Muscle of leg (tissue), 11 donors: ENCODE data around the gene CXCL16. TPM values are rescaled to one million over a fixed set of nuclear protein-coding genes. Genes with fewer than 3 reads are reported as not detected.
"Not testable (repeated sequence)": the region's sequence is repeated elsewhere in the genome, so short reads cannot be mapped to it uniquely, and the experiment has no call there.

Experiments
- DNase-seq: peaks from one replicate; pipeline ENCODE4 v3.0.0; 2013
- H3K27ac ChIP-seq: one replicate; pipeline ENCODE4 v1.5.1; 2013; ENCODE audit warnings: mild to moderate bottlenecking, low read length, control low read depth
- H3K27me3 ChIP-seq: one replicate; pipeline ENCODE4 v1.6.1; 2013; ENCODE audit warnings: low read length; ENCODE audit not compliant: control insufficient read depth, insufficient read depth
- H3K36me3 ChIP-seq: one replicate; pipeline ENCODE4 v1.6.1; 2013; ENCODE audit warnings: low read length; ENCODE audit not compliant: control insufficient read depth, insufficient read depth
- H3K4me1 ChIP-seq: one replicate; pipeline ENCODE4 v1.6.1; 2013; ENCODE audit warnings: low read length; ENCODE audit not compliant: control insufficient read depth, insufficient read depth
- H3K4me3 ChIP-seq: one replicate; pipeline ENCODE4 v1.5.1; 2013; ENCODE audit warnings: low read length, control low read depth
- H3K9me3 ChIP-seq: replicated peaks from 2 replicates; pipeline ENCODE4 v1.6.1; 2013; ENCODE audit warnings: low read depth, low read length; ENCODE audit not compliant: control insufficient read depth
- WGBS: methylation state at CpG from one replicate; pipeline ENCODE4 v1.1.5; 2013; ENCODE audit warnings: missing lambda C conversion rate; ENCODE audit not compliant: insufficient coverage; 5-methylcytosine and 5-hydroxymethylcytosine counted together
- polyA plus RNA-seq, 8 donors: library from polyadenylated mRNA; unstranded; fragments of 120-200 nt; gene quantifications; one replicate each; pipeline versions ENCODE4 v1.2.1 to v1.2.3, GENCODE V29; 2013; ENCODE audit warnings: inconsistent platforms in 1 of 8, low replicate concordance in 1 of 8; ENCODE audit not compliant: insufficient read length in 8 of 8, insufficient read depth in 1 of 8
- total RNA-seq: library from RNA; stranded (reverse); fragments of 120-200 nt; gene quantifications from one replicate; pipeline ENCODE4 v1.2.4, GENCODE V29; 2013

CXCL16 gene
- total and polyA plus RNA-seq, 9 donors: 1.7 to 8.3 (median 4.2) TPM

- Histone ChIP-seq H3K4me1 (peaks cover 5% of the 10 kb centered on the region), H3K27me3 (no peaks in the 10 kb centered on the region), H3K27ac (no peak overlapping the region), H3K36me3 (no peaks in the 10 kb centered on the region), H3K9me3 (no peaks in the 10 kb centered on the region), H3K4me3 (peak overlapping the region; percentile 94)
- WGBS: 4% methylated on average over 5 of the region's 15 CpGs
- DNase-seq: no peak
Measured at GRCh38 chr17:4703330-4703691, 36.4 kb downstream of the CXCL16 start.

GRCh38 chr17:4701116-4701515 lies 38.6 kb downstream of the CXCL16 start:
- no peak overlapping the region for H3K4me3 ChIP-seq

GRCh38 chr17:4699401-4700056 lies 40.2 kb downstream of the CXCL16 start:
- DNase-seq, H3K4me3 ChIP-seq: not testable (repeated sequence)
- WGBS: 95% methylated on average over 8 of the region's 13 CpGs

More at GRCh38 chr17:4701116-4701515, 38.6 kb downstream of the CXCL16 start:
- no CpG with 5 or more reads among the region's 1 CpG for WGBS
- Histone ChIP-seq H3K27me3 (no peaks in the 10 kb centered on the region), H3K9me3 (no peaks in the 10 kb centered on the region), H3K27ac (no peak overlapping the region), H3K4me1 (peaks cover 5% of the 10 kb centered on the region), H3K36me3 (peaks cover 4% of the 10 kb centered on the region)
- no peak for DNase-seq

GRCh38 chr17:4696437-4696805 lies 43.3 kb downstream of the CXCL16 start:
- Histone ChIP-seq H3K4me1 (no peaks in the 10 kb centered on the region), H3K27ac (no peak overlapping the region), H3K4me3 (no peak overlapping the region), H3K9me3 (no peaks in the 10 kb centered on the region), H3K27me3 (no peaks in the 10 kb centered on the region), H3K36me3 (peaks cover 24% of the 10 kb centered on the region)
- no peak for DNase-seq
- 85% methylated on average over 6 of the region's 6 CpGs for WGBS

More at GRCh38 chr17:4699401-4700056, 40.2 kb downstream of the CXCL16 start:
- H3K27ac ChIP-seq, H3K27me3 ChIP-seq, H3K9me3 ChIP-seq, H3K4me1 ChIP-seq, H3K36me3 ChIP-seq: not testable (repeated sequence)

- WGBS: 71% methylated on average over 4 of the region's 9 CpGs
- peaks cover 40% of the 10 kb centered on the region for H3K36me3 ChIP-seq
- H3K4me3 ChIP-seq: no peak overlapping the region
- DNase-seq: no peak
- H3K27ac ChIP-seq: no peak overlapping the region
- no peaks in the 10 kb centered on the region for H3K27me3 ChIP-seq
- H3K4me1 ChIP-seq: no peaks in the 10 kb centered on the region
- H3K9me3 ChIP-seq: peaks cover 2% of the 10 kb centered on the region
Measured at GRCh38 chr17:4693416-4693815, 46.3 kb downstream of the CXCL16 start.

- no peak for DNase-seq
- H3K36me3 ChIP-seq: peaks cover 40% of the 10 kb centered on the region
- no peaks in the 10 kb centered on the region for H3K27me3 ChIP-seq
- 34% methylated on average over 2 of the region's 8 CpGs for WGBS
- H3K4me1 ChIP-seq: no peaks in the 10 kb centered on the region
- H3K4me3 ChIP-seq: no peak overlapping the region
- H3K27ac ChIP-seq: no peak overlapping the region
- H3K9me3 ChIP-seq: peaks cover 2% of the 10 kb centered on the region
Measured at GRCh38 chr17:4691686-4692085, 48.0 kb downstream of the CXCL16 start.

- Histone ChIP-seq H3K27me3 (no peaks in the 10 kb centered on the region), H3K4me1 (no peaks in the 10 kb centered on the region), H3K4me3 (no peak overlapping the region), H3K27ac (no peak overlapping the region), H3K36me3 (peaks cover 40% of the 10 kb centered on the region), H3K9me3 (peaks cover 2% of the 10 kb centered on the region)
- WGBS: no CpG with 5 or more reads among the region's 2 CpGs
- DNase-seq: no peak
Measured at GRCh38 chr17:4690745-4691144, 49.0 kb downstream of the CXCL16 start.

GRCh38 chr17:4689872-4690271 lies 49.9 kb downstream of the CXCL16 start:
- H3K9me3 ChIP-seq, H3K4me3 ChIP-seq, H3K27me3 ChIP-seq, DNase-seq, H3K4me1 ChIP-seq, H3K27ac ChIP-seq: not testable (repeated sequence)
- 96% methylated on average over 5 of the region's 12 CpGs for WGBS
- peaks cover 45% of the 10 kb centered on the region for H3K36me3 ChIP-seq

- peak; percentile 86 for DNase-seq
- not testable (repeated sequence) for H3K27me3 ChIP-seq, H3K4me1 ChIP-seq, H3K9me3 ChIP-seq, H3K4me3 ChIP-seq
- 90% methylated on average over 2 of the region's 5 CpGs for WGBS
- Histone ChIP-seq H3K36me3 (peaks cover 55% of the 10 kb centered on the region), H3K27ac (peak overlapping the region; percentile 71)
Measured at GRCh38 chr17:4683739-4684138, 56.0 kb downstream of the CXCL16 start.
